Measurements from ENCODE around the gene TMEM127.
"Not testable (repeated sequence)": the region's sequence is repeated elsewhere in the genome, so short reads cannot be mapped to it uniquely, and the experiment has no call there.

TMEM127 gene

DNA sequence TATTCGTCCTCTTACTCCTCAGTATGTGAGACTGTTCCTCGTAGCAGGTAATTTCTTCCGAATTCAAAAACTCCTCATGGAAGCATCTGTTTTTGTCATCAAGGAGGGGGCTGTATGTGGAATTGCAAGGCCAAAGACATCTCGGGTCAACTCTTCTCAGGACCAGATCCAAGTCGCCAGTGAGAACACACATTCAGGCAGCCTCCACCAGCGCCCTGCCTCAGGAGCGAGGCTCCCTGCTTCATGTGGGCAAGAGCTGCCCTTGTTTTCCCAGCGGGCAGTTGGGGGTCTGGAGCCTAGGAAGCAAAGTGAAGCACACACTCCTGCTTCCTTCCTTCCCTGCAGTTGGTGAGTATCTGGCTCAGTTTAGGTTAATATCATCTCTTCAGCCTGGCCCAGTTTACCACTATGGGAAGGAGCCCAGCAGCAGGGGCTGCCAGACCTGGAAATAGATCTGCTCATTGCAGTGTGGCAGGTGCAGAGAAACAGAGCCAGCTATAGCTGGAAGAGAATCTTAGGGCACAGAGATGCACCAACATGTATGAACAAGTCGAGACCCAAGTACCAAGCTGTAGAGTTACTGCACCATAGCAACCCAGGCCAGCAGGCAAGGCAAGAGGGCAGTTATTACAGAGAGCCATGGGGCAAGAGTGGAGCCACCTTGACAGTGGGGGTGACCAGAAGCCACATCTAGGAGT, 25.3 kb downstream of the TMEM127 start:
- no peak for DNase-seq (ENCODE audit: low spot score)

DNA sequence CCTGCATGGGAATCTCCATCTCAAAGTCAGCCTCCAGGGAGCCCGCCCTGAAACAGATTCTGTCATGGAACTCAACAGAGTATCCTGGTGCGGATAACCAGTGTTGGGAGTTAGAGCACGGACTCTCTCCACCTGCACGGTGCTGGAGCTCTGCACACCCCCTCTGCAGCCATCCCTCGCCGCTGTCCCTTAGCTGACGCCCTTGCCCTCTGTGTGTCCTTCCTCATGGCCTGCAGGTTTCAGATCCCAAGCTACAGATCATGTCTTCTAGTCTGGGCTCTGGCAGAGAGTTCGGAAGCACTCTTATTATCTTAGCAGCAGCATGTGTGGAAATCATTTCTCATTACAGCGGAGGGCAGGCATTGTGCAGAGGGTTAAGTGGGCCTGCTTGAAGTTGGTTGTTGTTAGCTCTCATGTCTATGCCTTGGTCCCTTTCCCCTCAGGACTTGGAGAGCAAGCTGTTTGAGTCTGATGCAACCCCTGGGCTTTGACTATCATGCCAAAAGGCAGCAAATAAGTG, 26.0 kb downstream of the TMEM127 start:
- no peak for DNase-seq (ENCODE audit: low spot score)

DNA sequence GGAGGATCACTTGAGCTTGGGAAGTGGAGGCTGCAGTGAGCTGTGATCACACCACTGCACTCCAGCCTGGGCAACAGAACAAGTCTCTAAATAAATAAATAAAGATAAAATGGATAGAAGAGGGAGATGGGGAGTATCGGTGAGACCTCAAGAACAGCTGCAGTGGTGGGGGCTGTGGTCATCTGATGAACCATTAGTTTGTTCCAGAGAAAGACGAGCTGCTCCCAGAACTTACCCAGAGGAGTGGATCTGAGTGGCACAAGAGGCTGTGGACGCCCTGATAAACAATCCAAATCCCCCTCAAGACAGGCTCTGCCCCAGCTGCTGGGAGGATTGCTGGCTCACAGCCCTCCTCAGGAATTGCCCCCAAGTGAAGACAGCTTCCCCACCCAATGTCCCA, 26.7 kb downstream of the TMEM127 start:
- no peak for DNase-seq (ENCODE audit: low spot score)

- DNase-seq (ENCODE audit: low spot score): no peak
Measured at GRCh38 chr2:96238266-96238665, 27.5 kb downstream of the TMEM127 start.

- no peak for DNase-seq (ENCODE audit: low spot score)
Measured at GRCh38 chr2:96236882-96237281, 28.9 kb downstream of the TMEM127 start.

- no peak for DNase-seq (ENCODE audit: low spot score)
Measured at GRCh38 chr2:96233880-96234316, 31.9 kb downstream of the TMEM127 start.

DNA sequence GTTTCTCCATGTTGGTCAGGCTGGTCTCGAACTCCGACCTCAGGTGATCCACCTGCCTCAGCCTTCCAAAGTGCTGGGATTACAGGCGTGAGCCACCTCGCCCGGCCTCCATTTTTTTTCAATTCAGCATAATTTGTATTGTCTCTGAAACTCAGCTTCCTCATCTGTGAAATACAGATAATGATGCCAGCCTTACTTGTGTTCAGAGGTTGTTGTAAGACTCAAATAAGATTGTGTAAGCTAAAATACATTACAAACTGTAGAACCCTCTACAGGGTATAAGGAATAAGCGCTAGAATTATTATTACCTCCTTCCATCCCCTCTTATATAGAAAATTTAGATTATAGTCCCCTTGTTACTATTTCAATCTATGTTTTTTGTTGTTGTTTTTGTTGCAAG, 32.4 kb downstream of the TMEM127 start:
- DNase-seq (ENCODE audit: low spot score): no peak

- no peak for DNase-seq (ENCODE audit: low spot score)
Measured at GRCh38 chr2:96231316-96231715, 34.5 kb downstream of the TMEM127 start.

GRCh38 chr2:96225016-96225533, 40.7 kb downstream of the TMEM127 start:
- no peak for DNase-seq (ENCODE audit: low spot score)

DNA sequence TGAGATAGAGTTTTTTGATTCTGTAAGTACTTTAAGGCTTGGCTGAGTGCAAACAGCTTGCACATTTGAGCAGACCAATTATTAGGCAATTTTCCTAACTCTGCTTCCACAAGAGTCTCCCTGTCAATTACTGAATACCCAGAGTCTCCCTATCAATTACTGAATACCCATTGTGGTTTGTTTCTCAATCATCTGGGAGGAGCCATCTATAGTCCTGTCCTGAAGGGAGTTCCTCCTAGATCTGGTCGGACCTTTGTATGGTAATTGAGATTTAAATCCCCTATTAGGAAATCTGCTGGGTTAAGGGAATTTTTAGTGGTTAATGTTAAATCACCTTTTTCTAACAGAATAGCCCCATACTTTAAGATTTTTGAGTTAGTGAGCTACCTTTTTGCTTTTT, 44.7 kb downstream of the TMEM127 start:
- DNase-seq (ENCODE audit: low spot score): not testable (repeated sequence)

DNA sequence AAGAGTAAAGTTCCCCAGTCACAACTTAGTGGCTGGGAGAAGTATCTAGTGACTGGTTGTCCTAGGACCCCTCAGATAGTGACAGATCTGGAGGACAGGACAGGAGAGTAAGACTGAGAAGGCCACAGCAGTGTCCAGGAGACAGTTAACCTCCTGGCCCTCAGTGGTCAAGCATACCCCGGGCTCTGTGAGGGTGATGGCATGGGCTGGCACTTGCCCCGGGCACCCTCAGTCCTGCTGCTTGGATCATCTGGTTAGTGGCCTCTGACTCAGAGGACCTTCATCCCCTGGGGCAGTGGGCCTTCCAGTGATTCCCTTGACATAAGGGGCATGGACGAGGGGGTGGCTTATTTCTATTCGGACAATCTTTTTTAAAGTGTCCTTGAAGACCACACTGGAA, 45.8 kb downstream of the TMEM127 start:
- not testable (repeated sequence) for DNase-seq (ENCODE audit: low spot score)

GRCh38 chr2:96218508-96219131, 47.2 kb downstream of the TMEM127 start:
- DNase-seq (ENCODE audit: low spot score): no peak

- DNase-seq (ENCODE audit: low spot score): no peak
Measured at GRCh38 chr2:96214554-96214953, 51.2 kb downstream of the TMEM127 start.

- no peak for DNase-seq (ENCODE audit: low spot score)
Measured at GRCh38 chr2:96213379-96213778, 52.4 kb downstream of the TMEM127 start.

- no peak for DNase-seq (ENCODE audit: low spot score)
Measured at GRCh38 chr2:96212339-96212738, 53.5 kb downstream of the TMEM127 start.

- DNase-seq (ENCODE audit: low spot score): no peak
Measured at GRCh38 chr2:96209729-96210085, 56.1 kb downstream of the TMEM127 start.

DNA sequence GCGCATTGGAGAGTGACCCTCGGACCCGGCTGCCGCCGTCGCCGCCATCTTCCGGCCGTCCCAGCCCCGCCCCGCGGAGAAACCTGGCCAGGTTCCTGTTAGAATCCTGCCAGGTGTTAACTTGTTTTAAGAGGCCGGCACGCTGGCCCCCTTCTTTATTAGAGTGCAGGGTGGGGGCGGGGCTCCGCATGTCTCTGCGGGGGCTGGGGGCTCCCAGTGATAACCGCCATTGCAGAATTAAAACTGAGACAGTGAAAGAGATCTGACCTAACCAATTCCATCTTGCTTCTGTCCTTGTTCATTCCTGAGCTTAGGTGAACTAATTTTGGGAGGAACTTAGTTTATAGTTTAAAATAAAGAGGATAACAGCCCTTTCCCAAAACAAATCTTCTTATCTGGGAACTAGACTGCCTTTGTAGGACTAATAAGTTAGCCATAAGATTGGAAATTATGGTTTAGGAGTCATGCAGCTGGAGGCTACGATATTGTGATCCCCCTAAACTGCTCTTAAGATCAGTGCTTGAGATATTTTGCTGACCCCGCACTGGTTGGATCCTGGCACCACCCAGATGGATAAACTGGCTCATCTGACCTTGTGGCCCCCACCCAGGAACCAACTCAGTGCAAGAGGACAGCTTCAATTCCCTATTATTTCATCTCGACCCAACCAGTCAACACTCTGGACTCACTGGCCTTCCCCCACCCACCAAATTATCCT, 56.6 kb downstream of the TMEM127 start:
- DNase-seq (ENCODE audit: low spot score): no peak

DNA sequence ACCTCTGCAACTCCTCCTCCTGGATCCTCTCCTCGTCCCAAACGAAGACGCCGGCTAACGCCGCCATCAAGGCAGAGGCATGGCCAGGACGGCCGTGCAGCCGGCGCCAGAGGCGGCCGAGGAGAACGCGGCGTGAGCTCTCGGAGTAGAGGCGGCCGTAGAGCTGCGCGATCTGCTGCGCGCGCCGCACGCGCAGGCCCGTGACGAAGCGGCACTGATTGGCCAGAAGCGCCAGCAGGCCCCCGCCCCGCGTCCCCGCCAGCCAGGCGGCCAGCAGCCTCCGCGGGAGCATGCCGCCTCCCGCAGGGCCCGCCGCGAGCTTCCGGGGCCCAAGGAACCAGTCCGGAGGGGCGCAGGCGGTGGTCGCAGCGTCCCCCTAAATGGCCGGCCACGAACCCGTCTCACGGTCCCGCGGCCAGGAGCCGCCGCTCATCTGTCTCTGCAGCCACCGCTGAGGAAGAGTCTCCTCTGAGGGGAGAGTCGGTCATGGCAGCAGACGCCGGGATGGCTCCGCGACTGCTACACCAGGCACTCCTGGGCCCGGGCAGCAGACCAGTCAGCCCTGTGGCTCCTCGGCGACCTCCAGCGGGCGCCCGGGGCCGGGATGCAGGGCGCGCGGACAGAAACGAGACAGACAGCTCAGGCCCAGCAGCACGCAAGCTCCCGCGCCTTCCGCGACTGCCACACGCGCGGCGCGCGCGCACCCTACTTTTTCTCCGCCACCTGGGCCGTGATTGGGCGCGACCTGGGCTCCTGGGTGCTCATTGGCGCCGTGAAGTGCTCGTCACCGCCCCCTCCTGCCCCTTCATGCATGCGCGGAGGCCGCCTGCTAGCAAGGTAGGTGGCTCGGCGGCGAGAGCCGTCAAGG, 57.4 kb downstream of the TMEM127 start, which contains the start of gene STARD7:
Gene STARD7 (minus strand): TSS at position 685 of the 868 bp plus-strand sequence. CDS start 393 bp downstream, at position 292.
- DNase-seq (ENCODE audit: low spot score): peak; percentile 96

GRCh38 chr2:96207774-96208142, 58.0 kb downstream of the TMEM127 start:
- DNase-seq (ENCODE audit: low spot score): no peak

- DNase-seq (ENCODE audit: low spot score): peak; percentile 7
Measured at GRCh38 chr2:96207073-96207773, 58.6 kb downstream of the TMEM127 start.

DNA sequence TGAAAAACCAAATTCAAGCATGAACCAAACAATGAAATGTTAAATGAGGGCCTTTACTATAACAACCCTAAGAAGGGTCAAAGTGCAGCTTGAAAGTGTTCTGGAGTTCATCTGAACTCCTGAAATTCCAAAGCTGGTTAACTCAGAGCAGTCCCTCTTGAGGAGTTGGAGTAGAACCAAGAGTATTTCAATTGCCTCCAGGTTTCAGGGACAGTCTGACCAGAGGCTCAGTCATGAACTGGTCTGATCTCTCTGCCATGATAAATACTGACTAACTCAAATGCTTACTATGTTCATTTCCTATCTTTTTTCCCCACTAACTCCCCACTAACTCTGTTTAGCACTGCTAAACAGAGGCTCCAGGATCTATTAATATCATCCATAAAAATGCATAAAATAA, 59.9 kb downstream of the TMEM127 start:
- DNase-seq (ENCODE audit: low spot score): peak; percentile 39

Data from kidney capillary endothelial cell (primary cell).